ENCODE data around the gene MVD. TPM values are rescaled to one million over a fixed set of nuclear protein-coding genes. Genes with fewer than 3 reads are reported as not detected.

Gene MVD
- total RNA-seq, 1 donor from 2014 or later, result 76.2 TPM

DNA sequence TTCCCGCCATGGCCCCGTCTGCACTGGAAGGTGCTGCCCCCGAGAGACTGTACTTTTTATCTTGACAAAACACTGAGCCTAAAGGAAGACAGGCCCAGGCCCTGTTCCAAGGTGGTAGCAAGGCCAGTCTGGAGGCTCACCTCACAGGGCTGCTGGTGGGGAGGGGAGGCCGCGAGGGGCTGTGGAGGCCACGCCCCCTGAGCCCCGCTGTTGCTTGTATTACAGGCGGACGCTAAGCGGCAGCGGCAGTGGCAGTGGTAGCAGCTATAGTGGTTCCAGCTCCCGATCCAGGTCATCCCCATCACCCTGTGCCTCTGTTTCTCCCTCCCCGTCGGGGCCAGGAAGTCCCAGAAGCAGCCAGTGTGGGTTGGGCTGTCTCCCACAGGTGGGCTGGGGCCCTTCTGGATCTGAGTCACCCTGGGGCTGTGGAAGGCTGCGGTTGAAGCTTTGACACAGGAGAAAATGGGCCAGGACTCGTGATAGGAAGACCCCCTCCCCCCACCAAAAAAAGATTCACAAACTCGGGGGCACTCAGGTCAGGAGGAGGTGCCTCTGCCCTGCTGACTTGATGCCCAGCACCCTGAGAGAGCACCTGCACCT is 37.8 kb downstream of the MVD start:
- H3K4me3 ChIP-seq (ENCODE audit: low read depth, low read length), result no peak overlapping the region
- TF ChIP-seq, protein P1, sequence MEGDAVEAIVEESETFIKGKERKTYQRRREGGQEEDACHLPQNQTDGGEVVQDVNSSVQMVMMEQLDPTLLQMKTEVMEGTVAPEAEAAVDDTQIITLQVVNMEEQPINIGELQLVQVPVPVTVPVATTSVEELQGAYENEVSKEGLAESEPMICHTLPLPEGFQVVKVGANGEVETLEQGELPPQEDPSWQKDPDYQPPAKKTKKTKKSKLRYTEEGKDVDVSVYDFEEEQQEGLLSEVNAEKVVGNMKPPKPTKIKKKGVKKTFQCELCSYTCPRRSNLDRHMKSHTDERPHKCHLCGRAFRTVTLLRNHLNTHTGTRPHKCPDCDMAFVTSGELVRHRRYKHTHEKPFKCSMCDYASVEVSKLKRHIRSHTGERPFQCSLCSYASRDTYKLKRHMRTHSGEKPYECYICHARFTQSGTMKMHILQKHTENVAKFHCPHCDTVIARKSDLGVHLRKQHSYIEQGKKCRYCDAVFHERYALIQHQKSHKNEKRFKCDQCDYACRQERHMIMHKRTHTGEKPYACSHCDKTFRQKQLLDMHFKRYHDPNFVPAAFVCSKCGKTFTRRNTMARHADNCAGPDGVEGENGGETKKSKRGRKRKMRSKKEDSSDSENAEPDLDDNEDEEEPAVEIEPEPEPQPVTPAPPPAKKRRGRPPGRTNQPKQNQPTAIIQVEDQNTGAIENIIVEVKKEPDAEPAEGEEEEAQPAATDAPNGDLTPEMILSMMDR (conservative IDR thresholded peaks at IDR 0.05; ENCODE audit: low read depth, low read length), result no peak
- no peak for DNase-seq (ENCODE audit: low read depth)

DNA sequence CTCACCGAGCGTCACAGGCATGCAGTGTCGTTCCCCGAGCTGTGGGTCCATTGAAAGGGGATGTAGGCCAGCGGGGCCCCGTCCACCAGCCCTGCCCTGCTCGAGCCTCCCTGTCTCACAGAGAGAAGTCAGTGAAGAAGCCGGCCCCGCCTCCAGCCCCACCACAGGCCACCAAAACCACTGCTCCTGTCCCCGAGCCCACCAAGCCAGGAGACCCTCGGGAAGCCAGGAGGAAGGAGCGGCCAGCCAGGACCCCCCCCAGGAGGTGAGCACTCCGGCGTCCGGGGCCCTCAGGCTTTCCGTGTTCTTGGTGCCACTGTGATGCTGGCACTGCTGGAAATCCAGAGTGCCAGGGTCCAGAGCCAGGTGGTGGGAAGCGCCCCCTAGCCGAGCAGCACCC is 38.4 kb downstream of the MVD start:
- no peak for DNase-seq (ENCODE audit: low read depth)
- TF ChIP-seq, protein P1 (conservative IDR thresholded peaks at IDR 0.05; ENCODE audit: low read depth, low read length), result no peak
- H3K4me3 ChIP-seq (ENCODE audit: low read depth, low read length), result no peak overlapping the region

DNA sequence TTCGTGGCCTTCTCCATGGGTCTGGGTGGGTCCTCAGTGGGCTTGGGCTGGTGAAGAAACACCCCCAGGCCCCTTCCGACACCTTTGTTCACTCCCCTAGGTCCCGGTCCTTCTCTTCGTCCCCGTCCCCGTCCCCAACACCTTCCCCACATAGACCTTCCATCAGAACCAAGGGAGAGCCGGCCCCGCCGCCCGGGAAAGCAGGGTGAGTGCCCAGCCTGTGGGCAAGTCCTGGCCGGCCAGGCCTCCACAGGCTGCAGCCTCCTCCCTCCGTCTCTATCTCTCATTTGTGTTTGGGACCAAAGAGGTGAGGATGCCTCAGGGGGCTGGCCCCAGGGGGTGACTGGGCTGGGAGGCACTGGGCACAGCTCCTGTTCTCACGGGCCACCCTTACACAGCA is 39.0 kb downstream of the MVD start:
- TF ChIP-seq, protein P1 (conservative IDR thresholded peaks at IDR 0.05; ENCODE audit: low read depth, low read length), result no peak
- DNase-seq (ENCODE audit: low read depth), result no peak

DNA sequence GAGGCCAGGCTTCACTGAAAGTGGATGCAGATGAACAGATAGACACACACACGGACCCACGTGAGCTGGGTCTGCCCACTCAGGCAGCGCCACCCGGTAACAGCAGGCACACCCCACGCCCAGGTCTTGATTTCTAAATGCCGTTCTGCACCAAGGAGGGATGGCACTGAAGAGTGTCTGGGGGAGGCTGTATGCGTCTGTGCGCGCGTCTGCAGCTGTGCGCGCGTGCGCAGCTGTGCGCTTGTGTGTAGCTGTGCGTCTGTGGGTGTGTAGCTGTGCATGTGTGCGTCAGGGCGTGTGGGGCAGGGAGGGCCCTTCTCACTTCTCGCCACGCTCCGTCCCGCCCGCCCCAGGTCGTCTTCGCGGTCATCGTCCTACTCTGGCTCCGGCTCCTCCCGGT is 40.0 kb downstream of the MVD start:
- TF ChIP-seq, protein P1 (conservative IDR thresholded peaks at IDR 0.05; ENCODE audit: low read depth, low read length), result no peak
- no peak for DNase-seq (ENCODE audit: low read depth)
- H3K4me3 ChIP-seq (ENCODE audit: low read depth, low read length), result no peak overlapping the region

More for the DNA sequence above, 39.0 kb downstream of the MVD start:
- no peak overlapping the region for H3K4me3 ChIP-seq (ENCODE audit: low read depth, low read length)

DNA sequence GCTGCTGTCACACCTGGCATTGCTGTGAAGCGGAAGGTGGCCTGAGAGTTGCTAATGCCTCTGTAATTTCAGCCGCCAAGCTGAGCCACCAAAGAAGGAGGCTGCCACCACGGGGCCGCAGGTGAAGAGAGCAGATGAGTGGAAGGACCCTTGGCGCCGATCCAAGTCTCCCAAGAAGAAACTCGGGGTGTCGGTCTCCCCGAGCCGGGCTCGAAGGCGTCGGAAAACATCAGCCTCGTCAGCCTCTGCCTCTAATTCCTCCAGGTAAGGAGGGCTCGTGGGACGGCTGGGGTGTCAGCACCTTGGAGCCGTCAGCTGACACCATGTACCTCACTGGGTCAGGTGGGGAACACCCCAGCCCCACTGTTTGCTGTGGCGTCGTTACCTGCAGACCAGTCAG is 40.8 kb downstream of the MVD start:
- TF ChIP-seq, protein P1 (conservative IDR thresholded peaks at IDR 0.05; ENCODE audit: low read depth, low read length), result no peak
- H3K4me3 ChIP-seq (ENCODE audit: low read depth, low read length), result no peak overlapping the region
- DNase-seq (ENCODE audit: low read depth), result no peak

DNA sequence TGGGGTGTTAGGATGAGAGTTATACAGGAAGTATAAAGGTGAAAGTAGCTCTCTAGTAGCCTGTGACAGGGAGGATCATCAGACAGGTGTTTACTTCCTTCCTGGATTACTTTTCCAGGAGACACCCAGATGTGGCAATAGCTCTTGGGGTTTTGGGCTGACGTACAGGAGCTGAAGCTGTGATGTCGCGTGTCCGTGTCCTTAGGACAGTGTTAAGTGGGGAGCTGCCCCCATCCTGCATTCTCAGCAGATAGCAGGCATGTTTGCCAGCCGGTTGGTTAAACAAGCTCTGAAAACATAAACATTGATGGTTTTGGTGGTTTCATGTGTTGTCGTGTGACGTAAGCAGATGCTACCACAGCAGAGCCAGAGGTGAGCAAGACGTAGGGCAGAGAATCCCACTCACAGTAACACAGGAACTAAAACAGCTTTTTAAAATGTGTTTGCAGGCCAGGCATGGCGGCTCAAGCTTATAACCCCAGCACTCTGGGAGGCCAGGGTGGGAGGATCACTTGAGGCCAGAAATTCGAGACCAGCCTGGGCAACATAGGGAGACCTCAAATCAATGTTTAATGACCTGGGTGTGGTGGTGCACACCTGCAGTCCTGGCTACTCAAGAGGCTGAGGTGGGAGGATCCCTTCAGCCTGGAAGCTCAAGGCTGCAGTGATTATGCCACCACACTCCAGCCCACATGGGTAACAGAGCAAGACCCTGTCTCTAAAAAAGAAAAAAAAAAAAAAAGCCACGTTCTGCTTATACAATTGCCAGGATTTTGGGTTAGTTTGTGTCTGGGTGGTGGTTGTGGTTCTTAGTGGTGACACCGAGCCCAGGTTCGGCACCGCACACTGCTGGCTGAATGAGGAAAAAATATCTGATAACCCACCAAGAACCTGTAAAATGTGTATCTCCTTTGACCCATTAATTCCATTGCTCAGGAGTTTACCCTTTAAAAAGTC is 42.8 kb downstream of the MVD start:
- TF ChIP-seq, protein P1 (conservative IDR thresholded peaks at IDR 0.05; ENCODE audit: low read depth, low read length), result no peak
- no peak overlapping the region for H3K4me3 ChIP-seq (ENCODE audit: low read depth, low read length)
- DNase-seq (ENCODE audit: low read depth), result no peak
